ENCODE measurements around the gene SARNP. TPM values are rescaled to one million over a fixed set of nuclear protein-coding genes. Genes with fewer than 3 reads are reported as not detected.
A peak's percentile ranks its signal among the peaks of the same experiment; 100 is the strongest.

Gene SARNP
- total and polyA plus RNA-seq, 2 experiments from 2014 or later = 103 to 118 TPM

- Histone ChIP-seq H4K20me1 (ENCODE audit: insufficient read depth, poor library complexity, severe bottlenecking) (no peaks in the 10 kb centered on the region), H3K4me3 (no peak overlapping the region), H3K4me2 (peak overlapping the region; percentile 36), H3K79me2 (peaks cover 40% of the 10 kb centered on the region), H3K9me3 (ENCODE audit: low read depth) (no peaks in the 10 kb centered on the region), H3K27me3 (no peaks in the 10 kb centered on the region), H2AFZ (no peak overlapping the region), H3K9me2 (replicated peaks; ENCODE audit: insufficient read depth) (no peaks in the 10 kb centered on the region), H3K36me3 (replicated peaks; ENCODE audit: insufficient read depth, low read depth) (no peaks in the 10 kb centered on the region), H3K4me1 (ENCODE audit: insufficient read depth) (peaks cover 30% of the 10 kb centered on the region), H3K27ac (peak overlapping the region; percentile 84)
- TF ChIP-seq EZH2 (IDR thresholded peaks at IDR 0.05; ENCODE audit: borderline replicate concordance) (no peak), CTCF (IDR thresholded peaks at IDR 0.05; ENCODE audit: poor library complexity) (no peak), EZH2phosphoT487 (IDR thresholded peaks at IDR 0.05; ENCODE audit: low read depth, severe bottlenecking, unreplicated experiment) (no peak)
- WGBS (ENCODE audit: low lambda C conversion rate, missing lambda C conversion rate) = 81% methylated on average over 7 of the region's 7 CpGs
- DNase-seq (ENCODE audit: low spot score) = no peak
These were observed 98.2 kb downstream of the SARNP start for GRCh38 chr12:55719371-55719770.

GRCh38 chr12:55718624-55719275, 98.8 kb downstream of the SARNP start:
- H3K4me3 ChIP-seq = no peak overlapping the region
- peak overlapping the region; percentile 84 for H3K27ac ChIP-seq
- TF ChIP-seq EZH2 (IDR thresholded peaks at IDR 0.05; ENCODE audit: borderline replicate concordance) (no peak), CTCF (IDR thresholded peaks at IDR 0.05; ENCODE audit: poor library complexity) (no peak), EZH2phosphoT487 (IDR thresholded peaks at IDR 0.05; ENCODE audit: low read depth, severe bottlenecking, unreplicated experiment) (no peak)
- peaks cover 38% of the 10 kb centered on the region for H3K79me2 ChIP-seq
- no peak for DNase-seq (ENCODE audit: low spot score)
- peaks cover 30% of the 10 kb centered on the region for H3K4me1 ChIP-seq (ENCODE audit: insufficient read depth)
- no peaks in the 10 kb centered on the region for H3K27me3 ChIP-seq
- H3K9me2 ChIP-seq (replicated peaks; ENCODE audit: insufficient read depth) = no peaks in the 10 kb centered on the region
- no peak overlapping the region for H2AFZ ChIP-seq
- no peak overlapping the region for H3K4me2 ChIP-seq
- no peaks in the 10 kb centered on the region for H4K20me1 ChIP-seq (ENCODE audit: insufficient read depth, poor library complexity, severe bottlenecking)
- 83% methylated on average over 4 of the region's 4 CpGs for WGBS (ENCODE audit: low lambda C conversion rate, missing lambda C conversion rate)
- H3K9me3 ChIP-seq (ENCODE audit: low read depth) = no peaks in the 10 kb centered on the region
- H3K36me3 ChIP-seq (replicated peaks; ENCODE audit: insufficient read depth, low read depth) = no peaks in the 10 kb centered on the region

- no peak for DNase-seq (ENCODE audit: low spot score)
- H3K79me2 ChIP-seq = peaks cover 38% of the 10 kb centered on the region
- H3K27me3 ChIP-seq = no peaks in the 10 kb centered on the region
- no peak overlapping the region for H2AFZ ChIP-seq
- TF ChIP-seq EZH2phosphoT487 (IDR thresholded peaks at IDR 0.05; ENCODE audit: low read depth, severe bottlenecking, unreplicated experiment) (no peak), EZH2 (IDR thresholded peaks at IDR 0.05; ENCODE audit: borderline replicate concordance) (no peak), CTCF (IDR thresholded peaks at IDR 0.05; ENCODE audit: poor library complexity) (no peak)
- peak overlapping the region; percentile 39 for H3K4me2 ChIP-seq
- H3K4me3 ChIP-seq = no peak overlapping the region
- H3K9me2 ChIP-seq (replicated peaks; ENCODE audit: insufficient read depth) = no peaks in the 10 kb centered on the region
- no peaks in the 10 kb centered on the region for H3K36me3 ChIP-seq (replicated peaks; ENCODE audit: insufficient read depth, low read depth)
- WGBS (ENCODE audit: low lambda C conversion rate, missing lambda C conversion rate) = 38% methylated on average over 4 of the region's 4 CpGs
- no peaks in the 10 kb centered on the region for H4K20me1 ChIP-seq (ENCODE audit: insufficient read depth, poor library complexity, severe bottlenecking)
- peaks cover 30% of the 10 kb centered on the region for H3K4me1 ChIP-seq (ENCODE audit: insufficient read depth)
- H3K27ac ChIP-seq = no peak overlapping the region
- H3K9me3 ChIP-seq (ENCODE audit: low read depth) = no peaks in the 10 kb centered on the region
These were observed 99.5 kb downstream of the SARNP start for GRCh38 chr12:55718015-55718414.

All from hepatocyte (in vitro differentiated cells).